GM12878 (cell line): ENCODE data around the gene TSHZ2. TPM values are rescaled to one million over a fixed set of nuclear protein-coding genes. Genes with fewer than 3 reads are reported as not detected.

Experiments used
- ATAC-seq: fragments of 200-7000 bp; cut with Tn5 transposase; 3 replicates; pipeline ENCODE4 v1.9.1; 2020; ENCODE audit warnings: mild to moderate bottlenecking, moderate library complexity
- BruUV-seq: library from RNA; stranded (reverse); fragments of 400-500 nt; replicated peaks from 2 replicates; lab custom pipeline; 2021; lab: Mats Ljungman, UMichigan
- CTCF ChIA-PET: fragments of 300-600 bp; sonication (Branson Sonifier 250); formaldehyde crosslinking; extraction: SDS; loops from one replicate; lab custom pipeline; 2021; ENCODE audit warnings: inconsistent platforms; lab: Yijun Ruan, JAX
- POLR2A ChIA-PET: fragments of 350-600 bp; formaldehyde crosslinking; extraction: SDS; loops from one replicate; lab custom pipeline; 2021; ENCODE audit warnings: inconsistent platforms; lab: Charles Lee
- RAD21 ChIA-PET: fragments of 300-600 bp; sonication (Branson Sonifier 250); formaldehyde crosslinking; loops from one replicate; lab custom pipeline; 2023; ENCODE audit warnings: antibody characterized with exemption; ENCODE audit not compliant: unreplicated experiment; lab: Charles Lee
- SMC1A ChIA-PET: fragments of 300-600 bp; sonication (Branson Sonifier 250); formaldehyde crosslinking; loops from one replicate; lab custom pipeline; 2023; ENCODE audit not compliant: unreplicated experiment, uncharacterized antibody; lab: Charles Lee
- DNase-seq: peaks from one replicate; pipeline ENCODE4 v3.0.0-alpha.2; 2011; ENCODE audit warnings: low read depth, low spot score
- FAIRE-seq: peaks from 3 replicates; lab custom pipeline; 2011; peaks lifted over from hg19 to GRCh38; lab: Jason Lieb, UNC
- H2AFZ ChIP-seq: 2 replicates; pipeline ENCODE4 v1.6.0; 2011; ENCODE audit warnings: low read depth, low read length, control low read depth; ENCODE audit not compliant: control insufficient read depth
- H3K27ac ChIP-seq: 2 replicates; pipeline ENCODE4 v1.5.1; 2011; ENCODE audit warnings: control low read depth; ENCODE audit not compliant: control insufficient read depth, insufficient read depth
- H3K27me3 ChIP-seq, 2 experiments: replicated peaks in 1 of 2; 2 replicates each; pipeline versions ENCODE4 v1.6.0 to v1.6.1; 2011; ENCODE audit warnings: low read length in 1 of 2; ENCODE audit not compliant: control insufficient read depth in 2 of 2, insufficient read depth in 2 of 2
- H3K36me3 ChIP-seq, 2 experiments: 2 replicates each; pipeline ENCODE4 v1.5.1; 2011; ENCODE audit warnings: low read length in 1 of 2; ENCODE audit not compliant: control insufficient read depth in 2 of 2, insufficient read depth in 2 of 2
- H3K4me1 ChIP-seq: 2 replicates; pipeline ENCODE4 v1.6.1; 2011; ENCODE audit warnings: mild to moderate bottlenecking, low read length, moderate library complexity, mixed read lengths; ENCODE audit not compliant: control insufficient read depth, insufficient read depth
- H3K4me2 ChIP-seq: 2 replicates; pipeline ENCODE4 v1.6.0; 2011; ENCODE audit warnings: control low read depth; ENCODE audit not compliant: control insufficient read depth, insufficient read depth
- H3K4me3 ChIP-seq: fragments of 200-600 bp; sonication (generic); 2 replicates; pipeline ENCODE4 v1.5.1; 2016
- H3K79me2 ChIP-seq: 2 replicates; pipeline ENCODE4 v1.6.0; 2011; ENCODE audit warnings: low read length; ENCODE audit not compliant: control insufficient read depth, insufficient read depth
- H3K9ac ChIP-seq: 2 replicates; pipeline ENCODE4 v1.8.0; 2011; ENCODE audit warnings: low read length, control low read depth, mixed read lengths; ENCODE audit not compliant: control insufficient read depth, insufficient read depth
- H3K9me3 ChIP-seq: replicated peaks from 3 replicates; pipeline ENCODE4 v1.5.1; 2011; ENCODE audit warnings: mild to moderate bottlenecking, low read length; ENCODE audit not compliant: control insufficient read depth, insufficient read depth
- H4K20me1 ChIP-seq: 2 replicates; pipeline ENCODE4 v1.6.0; 2011; ENCODE audit not compliant: control insufficient read depth, insufficient read depth
- BACH1 ChIP-seq: fragments of 450-650 bp; IDR thresholded peaks from 2 replicates; pipeline ENCODE4 v1.6.1; 2017; ENCODE audit warnings: mild to moderate bottlenecking, borderline replicate concordance
- ZNF384 ChIP-seq: IDR thresholded peaks from 2 replicates; pipeline ENCODE4 v1.6.1; 2012; ENCODE audit warnings: low read depth, mild to moderate bottlenecking, low read length, improper control_type of control experiment, borderline replicate concordance
- WGBS: methylation state at CpG from one replicate; pipeline ENCODE4 v1.1.6; 2016; ENCODE audit warnings: low lambda C conversion rate; ENCODE audit not compliant: insufficient replicate concordance, insufficient coverage; ENCODE audit errors: missing lambda C conversion rate; 5-methylcytosine and 5-hydroxymethylcytosine counted together
- in situ Hi-C: fragments of 300-500 bp; cut with MboI; formaldehyde crosslinking; loops from 9 replicates; pipeline ENCODE4 v1.14.3; 2018; ENCODE audit warnings: mixed read lengths
- intact Hi-C: fragments of 100-400 bp; cut with micrococcal nuclease; formaldehyde crosslinking; loops from one replicate; pipeline ENCODE4 v1.14.2; 2022; ENCODE audit not compliant: unreplicated experiment
- polyA plus RNA-seq, 11 experiments: library from polyadenylated mRNA; depleted of rRNA in 4 of 11; unstranded in 6 of 11; stranded (reverse) in 5 of 11; fragments of >200 nt; fragmentation: Nextera tagmentation in 4 of 11; fragmentation: Illumina TruSeq in 1 of 11; extraction: Ambion mirVana in 4 of 11; extraction: Trizol in 1 of 11; gene quantifications; 1 replicate in 1 of 11; 2 replicates in 10 of 11; pipeline versions ENCODE4 v1.2.1 to v1.2.3, GENCODE V29; 2011 to 2016; ENCODE audit warnings: inconsistent platforms in 2 of 11, missing spikeins in 2 of 11, low read depth in 1 of 11
- total RNA-seq, 4 experiments: library from RNA; depleted of rRNA in 3 of 4; stranded (reverse); fragments of >200 nt in 3 of 4; fragmentation: Illumina TruSeq in 1 of 4; extraction: Trizol in 1 of 4; gene quantifications; 2 replicates each; pipeline versions ENCODE4 v1.2.1 to v1.2.3, GENCODE V29; 2013 to 2021
- TF ChIP-seq, protein P1 (sequence below): fragments of 450-650 bp; IDR thresholded peaks from 2 replicates; pipeline ENCODE4 v1.6.1; 2017; ENCODE audit warnings: borderline replicate concordance
- TF ChIP-seq, protein P2 (sequence below): fragments of 450-650 bp; IDR thresholded peaks from 2 replicates; pipeline ENCODE4 v1.6.1; 2016; ENCODE audit warnings: mild to moderate bottlenecking, moderate library complexity, borderline replicate concordance
- TF ChIP-seq, protein P3 (sequence below): fragments of 450-650 bp; IDR thresholded peaks from 2 replicates; pipeline ENCODE4 v1.6.1; 2018; ENCODE audit warnings: borderline replicate concordance, mild to moderate bottlenecking; ENCODE audit not compliant: partially characterized antibody

The TSHZ2 gene
- total and polyA plus RNA-seq, 10 of the 15 experiments (the other 5 are each of a cell fraction or from before 2014, with no cell fraction given), result 0.01 to 0.86 (median 0.13) TPM; not detected in 2

DNA sequence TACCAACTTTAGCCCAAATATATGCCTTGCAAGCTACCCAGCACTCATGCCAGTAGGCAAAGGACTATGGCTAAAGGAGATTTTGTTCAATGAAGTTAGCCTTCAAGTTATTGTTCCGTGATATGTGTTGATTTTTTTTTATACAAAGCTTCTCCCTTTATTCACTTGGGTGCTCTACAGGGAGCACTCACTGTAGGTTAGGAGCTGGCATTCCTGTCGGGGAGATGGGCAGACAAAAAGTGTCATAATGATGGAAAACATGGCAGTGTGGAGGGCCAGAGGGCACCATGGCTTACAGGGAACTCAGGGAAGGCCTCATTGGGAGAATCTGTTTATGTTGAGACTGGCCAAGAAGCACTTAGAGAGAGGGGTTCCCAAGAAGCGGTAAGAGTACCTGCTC is 292.4 kb downstream of the TSHZ2 start:
- Histone ChIP-seq H3K36me3 (no peaks in the 10 kb centered on the region), H3K79me2 (no peaks in the 10 kb centered on the region), H3K4me2 (no peak overlapping the region), H3K27ac (no peak overlapping the region), H3K9me3 (no peaks in the 10 kb centered on the region), H3K4me3 (no peak overlapping the region), H2AFZ (no peak overlapping the region), H3K27me3 (peaks cover 0 to 1% of the 10 kb centered on the region in 2 experiments; a peak in 2 of 4 replicates), H4K20me1 (no peaks in the 10 kb centered on the region), H3K9ac (no peak overlapping the region), H3K4me1 (no peaks in the 10 kb centered on the region)
- 11% methylated on average over 3 of the region's 3 CpGs for WGBS
- BruUV-seq, result no TSS peak
- DNase-seq (no peak), FAIRE-seq (no peak), ATAC-seq (no peak)
- SMC1A ChIA-PET, result no interaction called here
- POLR2A ChIA-PET, result no interaction called here
- TF ChIP-seq, protein P1, sequence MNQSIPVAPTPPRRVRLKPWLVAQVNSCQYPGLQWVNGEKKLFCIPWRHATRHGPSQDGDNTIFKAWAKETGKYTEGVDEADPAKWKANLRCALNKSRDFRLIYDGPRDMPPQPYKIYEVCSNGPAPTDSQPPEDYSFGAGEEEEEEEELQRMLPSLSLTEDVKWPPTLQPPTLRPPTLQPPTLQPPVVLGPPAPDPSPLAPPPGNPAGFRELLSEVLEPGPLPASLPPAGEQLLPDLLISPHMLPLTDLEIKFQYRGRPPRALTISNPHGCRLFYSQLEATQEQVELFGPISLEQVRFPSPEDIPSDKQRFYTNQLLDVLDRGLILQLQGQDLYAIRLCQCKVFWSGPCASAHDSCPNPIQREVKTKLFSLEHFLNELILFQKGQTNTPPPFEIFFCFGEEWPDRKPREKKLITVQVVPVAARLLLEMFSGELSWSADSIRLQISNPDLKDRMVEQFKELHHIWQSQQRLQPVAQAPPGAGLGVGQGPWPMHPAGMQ, result no peak
- RAD21 ChIA-PET, result no interaction called here
- CTCF ChIA-PET, result interaction anchor here (0.6 to 0.7 kb wide), 3 partner anchors 16 to 540 kb away, joined by 3 read pairs; no protein-coding TSS in a partner anchor
- intact Hi-C loops, result no loop called here
- in situ Hi-C loops, result no loop called here

DNA sequence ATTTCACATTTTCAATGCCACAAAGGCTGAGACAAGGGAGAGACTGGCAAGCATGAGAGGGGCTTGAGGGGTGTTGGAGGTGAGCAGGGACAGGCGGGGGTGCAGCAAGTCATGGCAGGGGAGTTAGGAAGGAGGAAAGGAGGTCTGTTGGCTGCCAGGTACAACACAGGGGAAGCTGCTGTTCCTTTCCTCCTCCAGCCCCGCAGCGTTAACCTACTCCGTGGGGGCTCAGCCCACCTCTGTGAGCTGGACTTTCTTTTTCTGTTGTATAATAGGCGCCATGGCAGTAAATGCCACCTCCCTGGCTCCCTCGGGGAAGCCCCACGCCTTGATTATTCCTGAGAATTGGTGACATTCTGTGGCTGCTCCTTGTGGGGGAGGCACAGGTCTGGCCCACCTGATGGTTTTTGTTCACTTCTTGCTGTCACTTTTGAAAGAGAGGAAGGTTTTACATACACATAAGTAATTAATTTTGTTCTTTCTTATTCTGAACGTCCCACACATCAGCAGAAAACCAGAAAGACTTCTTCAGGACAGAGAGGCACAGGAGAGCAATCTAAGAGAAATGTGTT is 293.2 kb downstream of the TSHZ2 start:
- Histone ChIP-seq H3K4me3 (no peak overlapping the region), H3K9ac (no peak overlapping the region), H3K9me3 (no peaks in the 10 kb centered on the region), H3K79me2 (no peaks in the 10 kb centered on the region), H3K4me1 (no peaks in the 10 kb centered on the region), H3K27me3 (peaks cover 0 to 1% of the 10 kb centered on the region in 2 experiments; a peak in 2 of 4 replicates), H3K4me2 (no peak overlapping the region), H3K36me3 (no peaks in the 10 kb centered on the region), H4K20me1 (no peaks in the 10 kb centered on the region), H2AFZ (no peak overlapping the region), H3K27ac (no peak overlapping the region)
- DNase-seq (no peak), ATAC-seq (no peak), FAIRE-seq (no peak)
- ChIA-PET POLR2A (no interaction called here), SMC1A (no interaction called here), RAD21 (no interaction called here), CTCF (no interaction called here)
- intact Hi-C loops, result no loop called here
- TF ChIP-seq BACH1 (no peak), ZNF384 (no peak)
- TF ChIP-seq, protein P2, sequence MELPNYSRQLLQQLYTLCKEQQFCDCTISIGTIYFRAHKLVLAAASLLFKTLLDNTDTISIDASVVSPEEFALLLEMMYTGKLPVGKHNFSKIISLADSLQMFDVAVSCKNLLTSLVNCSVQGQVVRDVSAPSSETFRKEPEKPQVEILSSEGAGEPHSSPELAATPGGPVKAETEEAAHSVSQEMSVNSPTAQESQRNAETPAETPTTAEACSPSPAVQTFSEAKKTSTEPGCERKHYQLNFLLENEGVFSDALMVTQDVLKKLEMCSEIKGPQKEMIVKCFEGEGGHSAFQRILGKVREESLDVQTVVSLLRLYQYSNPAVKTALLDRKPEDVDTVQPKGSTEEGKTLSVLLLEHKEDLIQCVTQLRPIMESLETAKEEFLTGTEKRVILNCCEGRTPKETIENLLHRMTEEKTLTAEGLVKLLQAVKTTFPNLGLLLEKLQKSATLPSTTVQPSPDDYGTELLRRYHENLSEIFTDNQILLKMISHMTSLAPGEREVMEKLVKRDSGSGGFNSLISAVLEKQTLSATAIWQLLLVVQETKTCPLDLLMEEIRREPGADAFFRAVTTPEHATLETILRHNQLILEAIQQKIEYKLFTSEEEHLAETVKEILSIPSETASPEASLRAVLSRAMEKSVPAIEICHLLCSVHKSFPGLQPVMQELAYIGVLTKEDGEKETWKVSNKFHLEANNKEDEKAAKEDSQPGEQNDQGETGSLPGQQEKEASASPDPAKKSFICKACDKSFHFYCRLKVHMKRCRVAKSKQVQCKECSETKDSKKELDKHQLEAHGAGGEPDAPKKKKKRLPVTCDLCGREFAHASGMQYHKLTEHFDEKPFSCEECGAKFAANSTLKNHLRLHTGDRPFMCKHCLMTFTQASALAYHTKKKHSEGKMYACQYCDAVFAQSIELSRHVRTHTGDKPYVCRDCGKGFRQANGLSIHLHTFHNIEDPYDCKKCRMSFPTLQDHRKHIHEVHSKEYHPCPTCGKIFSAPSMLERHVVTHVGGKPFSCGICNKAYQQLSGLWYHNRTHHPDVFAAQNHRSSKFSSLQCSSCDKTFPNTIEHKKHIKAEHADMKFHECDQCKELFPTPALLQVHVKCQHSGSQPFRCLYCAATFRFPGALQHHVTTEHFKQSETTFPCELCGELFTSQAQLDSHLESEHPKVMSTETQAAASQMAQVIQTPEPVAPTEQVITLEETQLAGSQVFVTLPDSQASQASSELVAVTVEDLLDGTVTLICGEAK, result no peak
- TF ChIP-seq, protein P3, sequence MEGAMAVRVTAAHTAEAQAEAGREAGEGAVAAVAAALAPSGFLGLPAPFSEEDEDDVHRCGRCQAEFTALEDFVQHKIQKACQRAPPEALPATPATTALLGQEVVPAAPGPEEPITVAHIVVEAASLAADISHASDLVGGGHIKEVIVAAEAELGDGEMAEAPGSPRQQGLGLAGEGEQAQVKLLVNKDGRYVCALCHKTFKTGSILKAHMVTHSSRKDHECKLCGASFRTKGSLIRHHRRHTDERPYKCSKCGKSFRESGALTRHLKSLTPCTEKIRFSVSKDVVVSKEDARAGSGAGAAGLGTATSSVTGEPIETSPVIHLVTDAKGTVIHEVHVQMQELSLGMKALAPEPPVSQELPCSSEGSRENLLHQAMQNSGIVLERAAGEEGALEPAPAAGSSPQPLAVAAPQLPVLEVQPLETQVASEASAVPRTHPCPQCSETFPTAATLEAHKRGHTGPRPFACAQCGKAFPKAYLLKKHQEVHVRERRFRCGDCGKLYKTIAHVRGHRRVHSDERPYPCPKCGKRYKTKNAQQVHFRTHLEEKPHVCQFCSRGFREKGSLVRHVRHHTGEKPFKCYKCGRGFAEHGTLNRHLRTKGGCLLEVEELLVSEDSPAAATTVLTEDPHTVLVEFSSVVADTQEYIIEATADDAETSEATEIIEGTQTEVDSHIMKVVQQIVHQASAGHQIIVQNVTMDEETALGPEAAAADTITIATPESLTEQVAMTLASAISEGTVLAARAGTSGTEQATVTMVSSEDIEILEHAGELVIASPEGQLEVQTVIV, result no peak
- BruUV-seq, result no TSS peak
- WGBS, result 47% methylated on average over 8 of the region's 8 CpGs
- in situ Hi-C loops, result no loop called here
